Measurements from ENCODE around the gene SNRPD3.
"Not testable (repeated sequence)": the region's sequence is repeated elsewhere in the genome, so short reads cannot be mapped to it uniquely, and the experiment has no call there.

Gene SNRPD3

GRCh38 chr22:24592058-24592850 is 36.5 kb downstream of the SNRPD3 start:
- DNase-seq (ENCODE audit: low read depth in 2 of 2) = no peak

DNA sequence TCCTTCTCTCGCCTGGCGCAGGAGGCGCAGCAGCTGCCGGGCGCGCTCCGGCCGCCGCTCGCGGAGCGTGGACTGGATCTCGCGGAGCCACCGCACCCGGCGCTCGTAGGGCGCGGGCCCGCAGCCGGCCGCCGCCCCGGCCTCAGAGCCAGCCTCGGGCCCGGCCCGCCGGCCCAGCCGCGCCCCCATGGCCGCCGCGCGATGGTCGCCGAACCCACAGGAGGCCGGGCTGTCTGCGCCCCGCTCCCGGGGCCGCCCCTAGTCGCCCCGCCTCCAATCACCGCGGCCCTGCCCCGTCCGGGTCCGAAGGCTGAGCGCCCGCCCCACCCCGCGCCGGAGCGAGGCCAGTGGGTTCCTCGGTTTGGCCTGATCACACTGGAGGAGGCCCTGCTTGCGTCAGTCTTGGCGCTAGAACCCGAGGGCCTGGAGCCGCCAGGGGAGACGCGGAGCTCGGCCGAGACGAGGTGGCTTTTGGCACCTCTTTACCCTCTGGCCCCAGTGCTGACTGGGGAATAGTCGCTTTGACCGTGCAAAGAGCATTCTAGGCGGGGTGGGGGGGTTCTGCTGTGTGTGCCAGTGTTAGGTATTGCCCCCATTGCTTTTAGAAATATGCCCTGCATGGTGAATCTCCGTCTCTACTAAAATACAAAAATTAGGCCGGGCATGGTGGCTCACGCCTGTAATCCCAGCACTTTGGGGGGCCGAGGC is 37.2 kb downstream of the SNRPD3 start, which contains the start of gene LRRC75B:
Gene LRRC75B, minus strand, starts transcription at position 223 of the 708 bp plus-strand sequence. Its CDS starts 34 bp downstream, at position 189.
- DNase-seq (ENCODE audit: low read depth in 2 of 2) = no peak

DNA sequence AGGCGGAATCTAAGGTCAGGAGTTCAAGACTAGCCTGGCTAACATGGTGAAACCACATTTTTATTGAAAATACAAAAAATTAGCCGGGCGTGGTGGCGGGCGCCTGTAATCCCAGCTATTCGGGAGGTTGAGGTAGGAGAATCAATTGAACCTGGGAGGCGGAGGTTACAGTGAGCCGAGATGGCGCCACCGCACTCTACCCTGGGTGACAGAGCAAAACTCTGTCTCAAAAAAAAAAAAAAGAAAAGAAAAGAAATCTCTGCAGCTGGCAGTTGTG is 37.7 kb downstream of the SNRPD3 start:
- not testable (repeated sequence) for DNase-seq (ENCODE audit: low read depth in 2 of 2)

DNA sequence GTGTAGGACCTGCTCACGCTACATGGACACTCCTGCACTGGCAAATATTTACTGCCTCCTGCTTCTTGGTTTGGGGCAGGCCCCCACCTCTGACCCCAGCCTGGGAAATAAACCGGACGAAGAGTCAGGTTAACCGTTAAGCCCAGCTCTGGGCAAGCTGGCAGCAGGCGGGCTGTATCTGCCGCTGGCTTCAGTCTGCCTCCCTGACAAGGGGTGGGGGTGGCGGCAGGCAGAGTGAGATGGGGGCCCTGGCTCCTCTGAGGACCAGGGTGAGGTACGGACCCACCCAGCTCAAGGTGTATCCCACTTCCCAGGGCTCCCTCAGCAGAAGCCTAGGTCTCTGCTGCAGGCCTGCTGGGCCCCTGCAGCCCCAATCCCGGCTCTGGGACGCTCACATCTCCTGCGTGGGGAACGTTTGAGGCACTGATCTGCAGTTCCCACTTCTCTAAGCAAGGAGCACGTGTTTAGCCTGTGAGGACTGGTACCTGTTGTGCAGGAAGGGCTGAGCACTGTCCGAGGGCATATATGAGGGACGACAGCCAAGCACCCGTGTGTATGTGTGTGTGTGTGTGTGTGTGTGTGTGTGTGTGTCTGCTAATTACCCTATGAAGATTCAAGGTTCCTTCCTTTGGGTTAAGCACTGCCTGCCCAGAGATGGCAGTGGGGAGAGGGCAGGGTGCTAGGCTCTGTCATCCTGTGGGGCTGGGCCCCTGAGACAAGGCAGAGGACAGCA is 38.2 kb downstream of the SNRPD3 start:
- DNase-seq (ENCODE audit: low read depth in 2 of 2) = no peak

DNA sequence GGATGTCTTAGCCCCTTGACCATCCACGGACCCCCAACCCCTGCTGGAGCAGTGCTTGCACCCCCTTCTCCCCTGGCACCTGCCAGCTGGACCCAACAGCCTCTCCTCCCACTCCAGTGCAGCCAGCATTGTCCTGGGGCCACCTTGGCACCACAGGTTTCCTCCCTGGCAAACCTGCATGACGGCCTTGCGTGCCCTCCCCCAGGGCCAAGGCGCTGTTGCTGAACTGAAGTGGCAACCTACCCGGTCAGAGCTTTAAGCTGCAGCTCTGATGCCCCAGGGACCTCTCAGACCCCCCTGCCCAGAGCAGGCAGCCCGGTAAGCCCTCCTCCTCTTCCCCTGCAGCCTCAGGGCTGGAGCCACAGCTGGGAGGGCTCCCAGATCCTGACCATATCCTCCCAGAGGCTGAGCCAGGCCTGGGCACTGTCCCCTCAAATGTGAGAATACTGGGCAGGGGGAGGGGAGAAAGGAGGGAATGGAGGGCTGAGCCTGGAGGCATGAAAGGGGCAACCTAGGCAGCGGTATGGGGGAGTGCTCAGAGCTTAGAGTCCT is 38.8 kb downstream of the SNRPD3 start:
- no peak for DNase-seq (ENCODE audit: low read depth in 2 of 2)

GRCh38 chr22:24595228-24595627 is 39.4 kb downstream of the SNRPD3 start:
- no peak for DNase-seq (ENCODE audit: low read depth in 2 of 2)

- DNase-seq (ENCODE audit: low read depth in 2 of 2) = no peak
Measured at GRCh38 chr22:24595863-24596262, 40.1 kb downstream of the SNRPD3 start.

- DNase-seq (ENCODE audit: low read depth in 2 of 2) = not testable (repeated sequence)
Measured at GRCh38 chr22:24597076-24597475, 41.3 kb downstream of the SNRPD3 start.

DNA sequence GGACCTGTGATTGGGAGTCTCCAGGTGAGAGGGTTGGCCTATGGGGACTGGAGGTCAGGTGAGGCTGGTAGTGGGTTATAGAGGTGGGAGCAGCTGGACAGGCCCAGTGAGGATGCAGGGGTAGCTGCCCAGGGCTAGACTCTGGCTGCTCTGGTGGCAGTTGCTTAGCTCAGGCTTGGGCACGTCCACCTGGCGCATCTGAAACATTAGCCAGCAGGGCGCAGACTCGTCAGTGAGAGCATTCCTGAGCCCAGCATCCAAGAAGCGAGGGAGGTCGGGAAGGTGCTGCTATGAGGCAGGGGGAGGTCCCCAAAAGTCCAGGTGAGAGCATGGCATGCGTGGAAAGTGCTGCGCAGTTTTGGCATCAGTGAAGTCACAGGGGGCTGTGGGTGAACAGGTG is 43.7 kb downstream of the SNRPD3 start:
- DNase-seq (ENCODE audit: low read depth in 2 of 2) = no peak

- DNase-seq (ENCODE audit: low read depth in 2 of 2) = not testable (repeated sequence)
Measured at GRCh38 chr22:24599958-24600715, 44.3 kb downstream of the SNRPD3 start.

DNA sequence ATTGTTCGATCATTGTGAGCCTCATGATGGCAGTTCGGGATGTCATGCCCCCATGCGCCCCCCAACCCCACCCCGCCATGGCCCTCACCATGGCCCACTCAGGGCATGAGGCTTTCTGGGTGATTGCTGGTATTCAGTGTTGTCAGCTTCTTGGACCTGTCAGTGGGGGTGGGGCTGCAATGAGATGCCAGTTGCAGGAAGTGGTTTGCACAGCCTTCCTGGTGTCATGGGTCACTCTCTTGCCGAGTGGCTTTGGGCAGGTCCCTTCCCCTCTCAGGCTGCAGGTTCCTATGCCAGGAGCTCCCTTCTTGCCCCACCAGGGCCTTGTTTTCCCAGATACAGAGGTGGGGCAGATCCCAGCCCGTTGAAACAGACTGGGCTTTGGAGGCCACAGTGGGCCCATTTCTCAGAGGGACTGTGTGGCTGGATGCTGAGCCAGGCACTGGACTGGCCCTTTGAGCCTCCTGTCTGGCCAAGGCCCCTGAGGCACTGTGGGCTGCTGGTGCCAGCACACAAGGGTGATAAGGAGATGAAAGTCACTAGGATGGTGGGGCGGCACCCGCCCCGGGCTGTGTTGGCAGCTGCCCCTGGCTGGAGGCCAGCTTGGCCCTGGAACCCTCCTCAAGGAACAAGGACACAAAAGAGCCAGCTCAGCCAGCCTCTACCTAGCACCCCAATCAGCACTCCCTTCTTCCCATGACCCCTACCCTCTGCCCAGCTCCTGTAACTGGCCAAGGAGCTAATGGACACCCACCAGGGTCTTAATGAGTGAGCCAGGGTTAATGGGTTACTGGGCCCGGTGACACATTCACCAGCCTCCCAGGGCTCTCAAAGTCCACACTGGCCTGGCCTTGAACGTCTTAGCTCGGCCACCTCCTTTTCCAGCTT is 45.7 kb downstream of the SNRPD3 start:
- DNase-seq (ENCODE audit: low read depth in 2 of 2) = no peak

GRCh38 chr22:24602105-24602749 is 46.4 kb downstream of the SNRPD3 start:
- DNase-seq (ENCODE audit: low read depth in 2 of 2) = not testable (repeated sequence)

GRCh38 chr22:24602847-24603769 is 47.3 kb downstream of the SNRPD3 start, which contains the start of gene GGT1:
Gene GGT1 (plus strand): TSS chr22:24603193. CDS start chr22:24611082, 7,889 bp downstream.
- not testable (repeated sequence) for DNase-seq (ENCODE audit: low read depth in 2 of 2)

DNA sequence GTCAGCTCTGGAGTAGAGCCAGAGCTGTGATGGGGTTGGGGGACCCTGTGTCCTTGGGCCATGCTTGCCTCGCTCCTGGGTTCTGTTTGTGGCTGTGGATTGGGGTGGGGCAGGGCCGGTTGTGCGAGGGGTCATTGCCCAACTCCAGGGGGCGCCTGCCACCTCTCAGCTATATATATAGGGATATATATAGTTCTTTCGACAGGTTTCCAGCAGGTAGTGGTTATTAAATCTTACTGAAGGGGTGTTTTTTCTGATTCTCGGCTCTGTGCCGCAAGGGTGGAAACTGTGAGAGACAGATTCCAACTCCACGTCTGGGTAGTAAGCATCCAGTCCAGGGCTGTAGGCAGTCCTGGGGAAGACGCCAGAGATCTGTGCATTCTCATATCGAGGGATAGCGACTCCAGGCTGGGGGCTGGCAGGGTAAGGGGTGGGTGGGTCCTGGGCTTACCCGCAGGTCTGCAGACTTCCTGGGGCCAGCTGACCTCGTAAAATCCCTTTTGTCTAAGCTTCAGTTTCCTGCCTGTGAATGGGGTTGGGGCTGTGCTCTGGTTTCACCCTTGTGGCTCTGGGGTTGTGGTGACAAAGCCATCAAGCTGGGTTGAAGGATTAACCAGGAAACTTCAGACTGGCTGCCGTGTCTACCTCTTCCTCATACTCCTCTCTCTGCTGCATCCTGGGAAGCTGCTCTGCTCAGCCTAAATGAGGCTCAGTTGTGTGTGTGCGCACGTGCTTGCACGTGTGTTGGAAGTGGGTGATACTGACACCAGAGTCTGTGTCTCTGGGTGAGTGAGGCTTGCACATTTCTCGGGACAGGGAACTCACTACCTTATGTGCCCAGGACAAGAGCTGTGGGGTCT is 48.2 kb downstream of the SNRPD3 start:
- DNase-seq (ENCODE audit: low read depth in 2 of 2) = not testable (repeated sequence)

DNA sequence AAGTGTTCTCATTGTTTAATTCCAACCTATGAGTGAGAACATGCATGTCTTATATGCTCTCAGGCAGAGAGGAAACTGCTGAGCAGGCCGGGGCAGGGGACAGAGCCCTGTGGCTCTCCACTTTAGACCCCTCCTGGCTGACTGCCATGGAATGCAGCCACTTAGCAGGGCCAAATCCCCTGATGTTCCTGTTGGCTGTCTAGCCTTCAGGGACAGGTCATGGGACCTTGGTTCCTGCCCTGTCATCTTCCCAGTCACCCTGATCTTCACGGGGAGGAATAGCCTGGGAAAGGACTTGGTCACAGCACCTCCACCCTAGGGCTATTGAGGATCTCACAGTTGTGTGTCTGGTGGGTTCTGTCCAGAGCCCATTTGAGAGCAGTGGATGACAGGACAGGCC is 50.5 kb downstream of the SNRPD3 start:
- not testable (repeated sequence) for DNase-seq (ENCODE audit: low read depth in 2 of 2)

GRCh38 chr22:24607429-24607983 is 51.7 kb downstream of the SNRPD3 start:
- DNase-seq (ENCODE audit: low read depth in 2 of 2) = peak; percentile 20 to 38

- DNase-seq (ENCODE audit: low read depth in 2 of 2) = not testable (repeated sequence)
Measured at GRCh38 chr22:24608327-24608726, 52.5 kb downstream of the SNRPD3 start.
